Pancreas (tissue), 10 donors: ENCODE measurements around the gene LSM10. TPM values are rescaled to one million over a fixed set of nuclear protein-coding genes. Genes with fewer than 3 reads are reported as not detected.
A peak's percentile ranks its signal among the peaks of the same experiment; 100 is the strongest.

ENCODE experiments used
- ATAC-seq, 4 donors: fragments of 200-7000 bp; cut with Tn5 transposase; one replicate each; pipeline versions ENCODE4 v1.8.0 to v1.9.1; 2020; ENCODE audit warnings: mild to moderate bottlenecking in 4 of 4, moderate library complexity in 4 of 4
- DNase-seq, 6 donors: peaks; one replicate each; pipeline ENCODE4 v3.0.0-alpha.2; 2020
- FAIRE-seq: peaks from 2 replicates; lab custom pipeline; 2012; peaks lifted over from hg19 to GRCh38; lab: Jason Lieb, UNC
- H3K27ac ChIP-seq, 4 donors: fragments of 200-600 bp; sonication (generic); 1 replicate in 3 of 4; 2 replicates in 1 of 4; pipeline versions ENCODE4 v1.5.0 to v1.8.0; 2020
- H3K27me3 ChIP-seq, 4 donors: fragments of 200-600 bp; one replicate each; pipeline ENCODE4 v1.8.0; 2021
- H3K36me3 ChIP-seq, 3 donors: fragments of 200-600 bp; sonication (generic) in 1 of 3; one replicate each; pipeline versions ENCODE4 v1.5.0 to v1.8.0; 2020 to 2021
- H3K4me1 ChIP-seq, 3 donors: fragments of 200-600 bp; one replicate each; pipeline ENCODE4 v1.8.0; 2021
- H3K4me3 ChIP-seq, 4 donors: fragments of 200-600 bp; sonication (generic) in 2 of 4; one replicate each; pipeline versions ENCODE4 v1.5.0 to v1.8.0; 2020 to 2021
- H3K9me3 ChIP-seq, 4 donors: fragments of 200-600 bp; one replicate each; pipeline ENCODE4 v1.8.0; 2021
- CTCF ChIP-seq, 4 donors: fragments of 200-600 bp; sonication (generic) in 3 of 4; IDR thresholded peaks; one replicate each; pipeline versions ENCODE4 v1.5.0 to v1.8.0; 2021; ENCODE audit warnings: antibody characterized with exemption in 4 of 4
- WGBS, 2 donors: extraction: QIAGEN DNeasy Blood & Tissue Kit; methylation state at CpG; one replicate each; pipeline ENCODE4 v1.1.7; 2013; 5-methylcytosine and 5-hydroxymethylcytosine counted together
- intact Hi-C, 3 donors: fragments of 100-400 bp; cut with DNase I; formaldehyde crosslinking; loops; one replicate each; pipeline versions ENCODE4 v1.11.1 to v1.14.2; 2022
- polyA plus RNA-seq, 2 donors: library from polyadenylated mRNA; stranded (reverse); fragments of 200-250 nt; gene quantifications; one replicate each; pipeline ENCODE4 v1.2.3, GENCODE V29; 2013
- total RNA-seq, 6 donors: library from RNA; stranded (reverse); fragmentation: NEBNext Ultra II Directional in 4 of 6; extraction: Animal tissue kit (Norgen Biotek cat#: 25700) in 4 of 6; gene quantifications; one replicate each; pipeline versions ENCODE4 v1.2.1 to v1.2.4, GENCODE V29; 2021 to 2023
- donor health status: healthy with polysubstance abuse.
- donor health status: DM: no; HTN: no; CAD: no; lungs with moderate emphysema.
- donor health status: DM: no; HTN: no; CAD: no.
- donor health status: control.
- donor health status: control.
- donor health status: Bipolar disorder and iron deficiency.
- donor health status: DM: yes; HTN: yes; CAD: no.
- donor health status: DM: no; HTN: no; CAD: no.
- donor health status: DM: no; HTN: no; CAD: no.
- donor health status: DM: yes; HTN: yes; CAD: no.

The LSM10 gene
- total and polyA plus RNA-seq, 8 donors: 9.5 to 26.9 (median 14.3) TPM

GRCh38 chr1:36384542-36385409 lies 12.9 kb downstream of the LSM10 start:
- peak overlapping the region; percentile 93 to 99 (median 97) for H3K27ac ChIP-seq
- WGBS, 2 donors: 0 to 1% methylated on average over 25 of the region's 25 CpGs
- H3K36me3 ChIP-seq: no peaks in the 10 kb centered on the region
- H3K9me3 ChIP-seq: no peaks in the 10 kb centered on the region
- peaks cover 32 to 51% (median 43%) of the 10 kb centered on the region in 3 donors for H3K4me1 ChIP-seq
- ATAC-seq (peak; percentile 50 to 61 (median 52)), FAIRE-seq (no peak), DNase-seq (peak; percentile 89 to 96 (median 93))
- intact Hi-C loops: no loop called here
- TF ChIP-seq CTCF (IDR thresholded peaks at IDR 0.05): no peak
- peak overlapping the region; percentile 85 to 100 (median 92) for H3K4me3 ChIP-seq
- H3K27me3 ChIP-seq: no peaks in the 10 kb centered on the region

- FAIRE-seq (no peak), ATAC-seq (peak; percentile 12 to 55 (median 34)), DNase-seq (peak; percentile 66 to 91 (median 88))
- WGBS, 2 donors: 34 to 38% methylated on average over 4 of the region's 4 CpGs
- Histone ChIP-seq H3K9me3 (no peaks in the 10 kb centered on the region), H3K4me1 (peaks cover 35 to 62% (median 50%) of the 10 kb centered on the region in 3 donors), H3K4me3 (peak overlapping the region in 1 of 4 donors; percentile 99), H3K27ac (peak overlapping the region in 3 of 4 donors; percentile 32 to 98 (median 40)), H3K36me3 (no peaks in the 10 kb centered on the region), H3K27me3 (no peaks in the 10 kb centered on the region)
- no peak for TF ChIP-seq CTCF (IDR thresholded peaks at IDR 0.05)
- intact Hi-C loops: no loop called here
Measured at GRCh38 chr1:36383240-36383639, 14.5 kb downstream of the LSM10 start.

GRCh38 chr1:36382669-36383068 lies 15.0 kb downstream of the LSM10 start:
- 63 to 72% methylated on average over 4 of the region's 4 CpGs for WGBS, 2 donors
- DNase-seq: no peak
- no peak for ATAC-seq
- Histone ChIP-seq H3K4me3 (no peak overlapping the region), H3K36me3 (no peaks in the 10 kb centered on the region), H3K4me1 (peaks cover 35 to 66% (median 53%) of the 10 kb centered on the region in 3 donors), H3K27me3 (no peaks in the 10 kb centered on the region), H3K27ac (peak overlapping the region in 2 of 4 donors; percentile 40 to 98), H3K9me3 (no peaks in the 10 kb centered on the region)
- TF ChIP-seq CTCF (IDR thresholded peaks at IDR 0.05): no peak
- FAIRE-seq: no peak
- intact Hi-C loops: no loop called here

- FAIRE-seq (no peak), DNase-seq (peak in 2 of 6 donors; percentile 1 to 7), ATAC-seq (no peak)
- Histone ChIP-seq H3K4me1 (peaks cover 35 to 64% (median 55%) of the 10 kb centered on the region in 3 donors), H3K9me3 (no peaks in the 10 kb centered on the region), H3K36me3 (no peaks in the 10 kb centered on the region), H3K4me3 (no peak overlapping the region), H3K27me3 (no peaks in the 10 kb centered on the region), H3K27ac (peak overlapping the region in 2 of 4 donors; percentile 40 to 98)
- no peak for TF ChIP-seq CTCF (IDR thresholded peaks at IDR 0.05)
- 73 to 79% methylated on average over 9 of the region's 9 CpGs for WGBS, 2 donors
- intact Hi-C loops: no loop called here
Measured at GRCh38 chr1:36382231-36382630, 15.5 kb downstream of the LSM10 start.
